ENCODE data around the gene PPP6R2.
A peak's percentile ranks its signal among the peaks of the same experiment; 100 is the strongest.

Gene PPP6R2

GRCh38 chr22:50445880-50446707, 103.0 kb downstream of the PPP6R2 start:
- H3K27me3 Mint-ChIP-seq = no peaks in the 10 kb centered on the region
- H3K36me3 Mint-ChIP-seq (ENCODE audit: insufficient read depth) = peaks cover 91% of the 10 kb centered on the region
- H3K4me1 Mint-ChIP-seq (ENCODE audit: low read depth in 2 of 2) = peaks cover 27 to 39% of the 10 kb centered on the region in 2 donors
- ATAC-seq (replicated peaks) (no peak), DNase-seq (no peak)
- H3K9me3 Mint-ChIP-seq = no peaks in the 10 kb centered on the region
- H3K4me3 Mint-ChIP-seq = peak overlapping the region; percentile 43 to 51
- peak overlapping the region; percentile 91 to 92 for H3K27ac Mint-ChIP-seq

GRCh38 chr22:50446708-50447575, 103.8 kb downstream of the PPP6R2 start:
- H3K9me3 Mint-ChIP-seq = no peaks in the 10 kb centered on the region
- ATAC-seq (replicated peaks) = no peak
- H3K27me3 Mint-ChIP-seq = no peaks in the 10 kb centered on the region
- peaks cover 27 to 37% of the 10 kb centered on the region in 2 donors for H3K4me1 Mint-ChIP-seq (ENCODE audit: low read depth in 2 of 2)
- H3K36me3 Mint-ChIP-seq (ENCODE audit: insufficient read depth) = peaks cover 91% of the 10 kb centered on the region
- no peak for DNase-seq
- H3K27ac Mint-ChIP-seq = peak overlapping the region; percentile 91 to 92
- H3K4me3 Mint-ChIP-seq = peak overlapping the region in 1 of 2 donors; percentile 17

GRCh38 chr22:50447576-50448551, 104.7 kb downstream of the PPP6R2 start:
- Mint-ChIP-seq H3K27ac (peak overlapping the region in 1 of 2 donors; percentile 89), H3K36me3 (ENCODE audit: insufficient read depth) (peaks cover 91% of the 10 kb centered on the region), H3K4me1 (ENCODE audit: low read depth in 2 of 2) (peaks cover 30 to 34% of the 10 kb centered on the region in 2 donors), H3K27me3 (no peaks in the 10 kb centered on the region), H3K4me3 (peak overlapping the region in 1 of 2 donors; percentile 46), H3K9me3 (no peaks in the 10 kb centered on the region)
- DNase-seq = no peak
- no peak for ATAC-seq (replicated peaks)

- H3K27ac Mint-ChIP-seq = peak overlapping the region; percentile 75 to 87
- H3K4me3 Mint-ChIP-seq = no peak overlapping the region
- H3K36me3 Mint-ChIP-seq (ENCODE audit: insufficient read depth) = peaks cover 97% of the 10 kb centered on the region
- H3K4me1 Mint-ChIP-seq (ENCODE audit: low read depth in 2 of 2) = peaks cover 22 to 25% of the 10 kb centered on the region in 2 donors
- no peak for ATAC-seq (replicated peaks)
- no peak for DNase-seq
- H3K9me3 Mint-ChIP-seq = no peaks in the 10 kb centered on the region
- H3K27me3 Mint-ChIP-seq = no peaks in the 10 kb centered on the region
These were observed 109.5 kb downstream of the PPP6R2 start for GRCh38 chr22:50452649-50453048.

GRCh38 chr22:50454556-50455075, 111.5 kb downstream of the PPP6R2 start:
- Mint-ChIP-seq H3K9me3 (no peaks in the 10 kb centered on the region), H3K4me3 (peak overlapping the region in 1 of 2 donors; percentile 54), H3K4me1 (ENCODE audit: low read depth in 2 of 2) (peaks cover 15 to 16% of the 10 kb centered on the region in 2 donors), H3K27me3 (no peaks in the 10 kb centered on the region), H3K36me3 (ENCODE audit: insufficient read depth) (peaks cover 94% of the 10 kb centered on the region), H3K27ac (peak overlapping the region; percentile 35 to 87)
- DNase-seq (no peak), ATAC-seq (replicated peaks) (no peak)

- no peak for ATAC-seq (replicated peaks)
- H3K36me3 Mint-ChIP-seq (ENCODE audit: insufficient read depth) = peaks cover 93% of the 10 kb centered on the region
- H3K27me3 Mint-ChIP-seq = no peaks in the 10 kb centered on the region
- peaks cover 12 to 13% of the 10 kb centered on the region in 2 donors for H3K4me1 Mint-ChIP-seq (ENCODE audit: low read depth in 2 of 2)
- H3K27ac Mint-ChIP-seq = peak overlapping the region in 1 of 2 donors; percentile 87
- H3K4me3 Mint-ChIP-seq = peak overlapping the region in 1 of 2 donors; percentile 54
- DNase-seq = no peak
- no peaks in the 10 kb centered on the region for H3K9me3 Mint-ChIP-seq
These were observed 112.1 kb downstream of the PPP6R2 start for GRCh38 chr22:50455201-50455600.

GRCh38 chr22:50456026-50456425, 112.9 kb downstream of the PPP6R2 start:
- peak overlapping the region in 1 of 2 donors; percentile 77 for H3K27ac Mint-ChIP-seq
- no peak for ATAC-seq (replicated peaks)
- DNase-seq = no peak
- H3K4me3 Mint-ChIP-seq = no peak overlapping the region
- H3K27me3 Mint-ChIP-seq = no peaks in the 10 kb centered on the region
- H3K36me3 Mint-ChIP-seq (ENCODE audit: insufficient read depth) = peaks cover 89% of the 10 kb centered on the region
- H3K9me3 Mint-ChIP-seq = no peaks in the 10 kb centered on the region
- H3K4me1 Mint-ChIP-seq (ENCODE audit: low read depth in 2 of 2) = peaks cover 10 to 13% of the 10 kb centered on the region in 2 donors

- H3K4me3 Mint-ChIP-seq = no peak overlapping the region
- H3K27me3 Mint-ChIP-seq = no peaks in the 10 kb centered on the region
- no peak for DNase-seq
- no peaks in the 10 kb centered on the region for H3K9me3 Mint-ChIP-seq
- peaks cover 89% of the 10 kb centered on the region for H3K36me3 Mint-ChIP-seq (ENCODE audit: insufficient read depth)
- peak overlapping the region in 1 of 2 donors; percentile 76 for H3K27ac Mint-ChIP-seq
- H3K4me1 Mint-ChIP-seq (ENCODE audit: low read depth in 2 of 2) = peaks cover 8 to 13% of the 10 kb centered on the region in 2 donors
- peak; percentile 36 for ATAC-seq (replicated peaks)
These were observed 113.5 kb downstream of the PPP6R2 start for GRCh38 chr22:50456466-50457234.

GRCh38 chr22:50459016-50459415, 115.9 kb downstream of the PPP6R2 start:
- Mint-ChIP-seq H3K4me3 (no peak overlapping the region), H3K4me1 (ENCODE audit: low read depth in 2 of 2) (peaks cover 6% of the 10 kb centered on the region in 2 donors), H3K27me3 (no peaks in the 10 kb centered on the region), H3K36me3 (ENCODE audit: insufficient read depth) (peaks cover 81% of the 10 kb centered on the region), H3K9me3 (no peaks in the 10 kb centered on the region), H3K27ac (peak overlapping the region in 1 of 2 donors; percentile 49)
- DNase-seq (no peak), ATAC-seq (replicated peaks) (no peak)

GRCh38 chr22:50459496-50460140, 116.5 kb downstream of the PPP6R2 start:
- Mint-ChIP-seq H3K36me3 (ENCODE audit: insufficient read depth) (peaks cover 80% of the 10 kb centered on the region), H3K4me3 (no peak overlapping the region), H3K27ac (peak overlapping the region in 1 of 2 donors; percentile 29), H3K4me1 (ENCODE audit: low read depth in 2 of 2) (peaks cover 5 to 6% of the 10 kb centered on the region in 2 donors), H3K27me3 (no peaks in the 10 kb centered on the region), H3K9me3 (no peaks in the 10 kb centered on the region)
- no peak for DNase-seq
- ATAC-seq (replicated peaks) = peak; percentile 51

GRCh38 chr22:50460938-50461337, 117.8 kb downstream of the PPP6R2 start:
- H3K27ac Mint-ChIP-seq = peak overlapping the region in 1 of 2 donors; percentile 46
- H3K4me3 Mint-ChIP-seq = no peak overlapping the region
- peaks cover 80% of the 10 kb centered on the region for H3K36me3 Mint-ChIP-seq (ENCODE audit: insufficient read depth)
- H3K9me3 Mint-ChIP-seq = no peaks in the 10 kb centered on the region
- DNase-seq (no peak), ATAC-seq (replicated peaks) (no peak)
- H3K27me3 Mint-ChIP-seq = no peaks in the 10 kb centered on the region
- H3K4me1 Mint-ChIP-seq (ENCODE audit: low read depth in 2 of 2) = peaks cover 0 to 7% of the 10 kb centered on the region in 2 donors

All from effector memory CD8-positive, alpha-beta T cell (primary cell).